ENCODE results near the gene DIS3L2. TPM values are rescaled to one million over a fixed set of nuclear protein-coding genes. Genes with fewer than 3 reads are reported as not detected.

DIS3L2 gene
- total RNA-seq, 2 donors from 2014 or later, result 22.6 to 32.3 TPM

GRCh38 chr2:231923951-231924888 lies 37.3 kb upstream of the DIS3L2 start:
- no peaks in the 10 kb centered on the region for H3K9me3 ChIP-seq
- peaks cover 9% of the 10 kb centered on the region for H3K4me1 ChIP-seq
- H3K9ac ChIP-seq (ENCODE audit: low read depth in 2 of 2, low read length in 2 of 2), result no peak overlapping the region
- intact Hi-C loops (cut with DNase I), result loop anchor here (5.0 kb wide), 1 partner anchor 403 kb away; no protein-coding TSS in a partner anchor
- no peak for DNase-seq
- no peaks in the 10 kb centered on the region for H3K36me3 ChIP-seq
- TF ChIP-seq CTCF (IDR thresholded peaks at IDR 0.05), result no peak
- H3K27ac ChIP-seq, result no peak overlapping the region
- H3K27me3 ChIP-seq, result peaks cover 41% of the 10 kb centered on the region
- no peak overlapping the region for H3K4me3 ChIP-seq

DNA sequence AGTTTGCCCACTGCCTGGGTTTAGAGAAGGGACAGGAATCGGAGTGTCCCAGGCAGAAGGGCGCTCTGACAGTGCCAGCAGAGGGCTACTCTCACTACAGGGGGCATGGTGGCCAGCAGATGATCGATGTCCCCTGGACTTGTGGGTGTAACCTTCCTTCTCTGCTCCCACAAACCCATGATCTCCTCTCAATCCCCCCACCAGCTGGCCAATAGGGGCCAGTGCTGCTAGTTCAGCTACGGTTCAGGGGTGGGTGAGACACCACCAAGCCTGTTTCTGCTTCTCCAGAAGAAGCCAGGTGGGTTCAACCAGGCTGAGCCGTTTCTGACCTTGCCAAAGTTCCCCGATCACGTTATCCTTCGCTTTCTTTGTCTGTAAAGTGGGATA lies 36.6 kb upstream of the DIS3L2 start:
- Histone ChIP-seq H3K27me3 (peaks cover 41% of the 10 kb centered on the region), H3K4me3 (no peak overlapping the region), H3K9ac (ENCODE audit: low read depth in 2 of 2, low read length in 2 of 2) (peak overlapping the region in 1 of 2 donors; percentile 7), H3K4me1 (peaks cover 9% of the 10 kb centered on the region), H3K9me3 (no peaks in the 10 kb centered on the region), H3K27ac (no peak overlapping the region), H3K36me3 (no peaks in the 10 kb centered on the region)
- TF ChIP-seq CTCF (IDR thresholded peaks at IDR 0.05), result no peak
- intact Hi-C loops (cut with DNase I), result loop anchor here (5.0 kb wide), 2 partner anchors 217 to 402 kb away; no protein-coding TSS in a partner anchor
- no peak for DNase-seq

GRCh38 chr2:231925303-231926179 lies 36.0 kb upstream of the DIS3L2 start:
- TF ChIP-seq CTCF (IDR thresholded peaks at IDR 0.05), result peak; percentile 92
- H3K9ac ChIP-seq (ENCODE audit: low read depth in 2 of 2, low read length in 2 of 2), result peak overlapping the region in 1 of 2 donors; percentile 36
- H3K36me3 ChIP-seq, result no peaks in the 10 kb centered on the region
- peak overlapping the region; percentile 37 for H3K4me3 ChIP-seq
- H3K27me3 ChIP-seq, result peaks cover 41% of the 10 kb centered on the region
- intact Hi-C loops (cut with DNase I), result loop anchor here (5.0 kb wide), 1 partner anchor 217 kb away; no protein-coding TSS in a partner anchor
- H3K4me1 ChIP-seq, result peaks cover 9% of the 10 kb centered on the region
- DNase-seq, result peak; percentile 83
- H3K9me3 ChIP-seq, result no peaks in the 10 kb centered on the region
- no peak overlapping the region for H3K27ac ChIP-seq

DNA sequence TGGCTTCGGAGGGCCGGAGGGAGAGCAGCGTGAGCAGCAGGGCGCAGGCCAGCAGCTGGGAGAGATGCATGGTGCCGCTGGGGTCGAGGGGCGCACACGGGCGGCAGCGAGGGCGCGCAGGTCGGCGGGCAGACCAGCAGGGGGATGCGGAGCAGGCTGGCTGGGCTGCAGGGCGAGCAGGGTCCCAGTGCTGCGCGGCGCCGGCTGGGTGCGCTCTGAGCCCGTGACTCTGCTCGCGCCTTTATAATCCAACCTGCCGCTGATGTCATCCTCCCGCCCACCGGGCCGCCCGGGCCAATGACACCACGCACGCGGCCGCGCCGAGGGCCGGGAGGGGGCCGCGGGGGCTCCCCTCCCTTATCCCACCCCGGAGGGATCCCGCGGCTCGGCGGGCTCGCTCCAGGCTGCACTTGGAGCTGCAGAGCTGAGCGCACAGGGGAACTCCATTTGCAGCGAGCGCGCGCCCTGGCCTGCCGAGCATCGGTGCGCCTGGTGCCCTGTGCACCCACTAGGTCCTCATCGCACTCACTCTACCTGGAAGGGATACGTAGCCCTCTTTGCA lies 35.3 kb upstream of the DIS3L2 start, which contains the start of gene NPPC:
TSS of gene NPPC (minus strand) at position 217 of the 562 bp plus-strand sequence. CDS start at position 70, 147 bp downstream.
- H3K36me3 ChIP-seq, result no peaks in the 10 kb centered on the region
- H3K4me3 ChIP-seq, result peak within 1 kb of the TSS; percentile 37
- H3K27ac ChIP-seq, result no peak within 1 kb of the TSS
- intact Hi-C loops (cut with DNase I), result loop anchor here (5.0 kb wide), 1 partner anchor 216 kb away; no protein-coding TSS in a partner anchor
- H3K27me3 ChIP-seq, result peaks cover 41% of the 10 kb centered on the region
- peak; percentile 38 for DNase-seq
- no peak for TF ChIP-seq CTCF (IDR thresholded peaks at IDR 0.05)
- peaks cover 9% of the 10 kb centered on the region for H3K4me1 ChIP-seq
- H3K9ac ChIP-seq (ENCODE audit: low read depth in 2 of 2, low read length in 2 of 2), result peak within 1 kb of the TSS in 1 of 2 donors; percentile 36
- H3K9me3 ChIP-seq, result no peaks in the 10 kb centered on the region
